Erythroblast (primary cell): Measurements from ENCODE around the gene WSCD2.

ENCODE experiments used
- GATA1 ChIP-seq: IDR thresholded peaks from 2 replicates; pipeline ENCODE4 v1.6.1; 2011; ENCODE audit warnings: low read depth, mild to moderate bottlenecking, control low read depth, low read length, moderate library complexity
- POLR2A ChIP-seq: IDR thresholded peaks from 2 replicates; pipeline ENCODE4 v1.6.1; 2011; ENCODE audit warnings: mild to moderate bottlenecking, low read length

DNA sequence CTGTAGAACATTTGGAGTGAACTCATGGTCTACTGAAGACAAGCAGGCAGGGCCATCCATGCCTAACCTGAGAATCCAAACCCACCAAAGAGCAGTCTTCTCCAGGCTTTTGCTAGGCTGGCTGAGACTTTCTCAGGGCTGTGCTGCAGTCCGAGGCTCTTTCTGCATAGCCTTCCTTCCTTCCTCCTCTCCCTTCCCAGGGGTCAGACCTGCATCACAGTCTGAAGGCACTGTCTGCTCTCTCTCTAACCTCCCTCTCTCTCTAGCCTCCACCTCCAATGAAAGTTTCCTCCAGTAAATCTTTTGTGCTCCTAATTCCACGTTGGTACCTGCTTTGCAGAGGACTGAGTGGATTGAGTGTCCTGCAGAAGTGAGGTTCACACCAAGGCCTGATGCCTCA lies 6.4 kb upstream of the WSCD2 start:
- TF ChIP-seq POLR2A (no peak), GATA1 (no peak)
